Suppressor macrophage treated with lipopolysaccharide for 1 hour (primary cell): ENCODE measurements around the gene MEIOB.
"Not testable (repeated sequence)": the region's sequence is repeated elsewhere in the genome, so short reads cannot be mapped to it uniquely, and the experiment has no call there.

Experiments used
- DNase-seq, 3 donors: peaks; one replicate each; pipeline ENCODE4 v3.0.0-alpha.2; 2020 to 2022

The MEIOB gene, protein sequence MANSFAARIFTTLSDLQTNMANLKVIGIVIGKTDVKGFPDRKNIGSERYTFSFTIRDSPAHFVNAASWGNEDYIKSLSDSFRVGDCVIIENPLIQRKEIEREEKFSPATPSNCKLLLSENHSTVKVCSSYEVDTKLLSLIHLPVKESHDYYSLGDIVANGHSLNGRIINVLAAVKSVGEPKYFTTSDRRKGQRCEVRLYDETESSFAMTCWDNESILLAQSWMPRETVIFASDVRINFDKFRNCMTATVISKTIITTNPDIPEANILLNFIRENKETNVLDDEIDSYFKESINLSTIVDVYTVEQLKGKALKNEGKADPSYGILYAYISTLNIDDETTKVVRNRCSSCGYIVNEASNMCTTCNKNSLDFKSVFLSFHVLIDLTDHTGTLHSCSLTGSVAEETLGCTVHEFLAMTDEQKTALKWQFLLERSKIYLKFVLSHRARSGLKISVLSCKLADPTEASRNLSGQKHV

GRCh38 chr16:1871974-1872635 lies at the start of gene MEIOB:
Gene MEIOB, minus strand, starts transcription at chr16:1872164. Its CDS starts 3,989 bp downstream, at chr16:1868175.
- peak; percentile 74 to 85 (median 78) for DNase-seq

GRCh38 chr16:1920727-1921171 lies 48.8 kb upstream of the MEIOB start:
- peak in 2 of 3 donors; percentile 42 to 49 for DNase-seq

GRCh38 chr16:1920122-1920521 lies 48.2 kb upstream of the MEIOB start:
- not testable (repeated sequence) for DNase-seq

GRCh38 chr16:1919327-1919998 lies 47.5 kb upstream of the MEIOB start:
- no peak for DNase-seq

DNA sequence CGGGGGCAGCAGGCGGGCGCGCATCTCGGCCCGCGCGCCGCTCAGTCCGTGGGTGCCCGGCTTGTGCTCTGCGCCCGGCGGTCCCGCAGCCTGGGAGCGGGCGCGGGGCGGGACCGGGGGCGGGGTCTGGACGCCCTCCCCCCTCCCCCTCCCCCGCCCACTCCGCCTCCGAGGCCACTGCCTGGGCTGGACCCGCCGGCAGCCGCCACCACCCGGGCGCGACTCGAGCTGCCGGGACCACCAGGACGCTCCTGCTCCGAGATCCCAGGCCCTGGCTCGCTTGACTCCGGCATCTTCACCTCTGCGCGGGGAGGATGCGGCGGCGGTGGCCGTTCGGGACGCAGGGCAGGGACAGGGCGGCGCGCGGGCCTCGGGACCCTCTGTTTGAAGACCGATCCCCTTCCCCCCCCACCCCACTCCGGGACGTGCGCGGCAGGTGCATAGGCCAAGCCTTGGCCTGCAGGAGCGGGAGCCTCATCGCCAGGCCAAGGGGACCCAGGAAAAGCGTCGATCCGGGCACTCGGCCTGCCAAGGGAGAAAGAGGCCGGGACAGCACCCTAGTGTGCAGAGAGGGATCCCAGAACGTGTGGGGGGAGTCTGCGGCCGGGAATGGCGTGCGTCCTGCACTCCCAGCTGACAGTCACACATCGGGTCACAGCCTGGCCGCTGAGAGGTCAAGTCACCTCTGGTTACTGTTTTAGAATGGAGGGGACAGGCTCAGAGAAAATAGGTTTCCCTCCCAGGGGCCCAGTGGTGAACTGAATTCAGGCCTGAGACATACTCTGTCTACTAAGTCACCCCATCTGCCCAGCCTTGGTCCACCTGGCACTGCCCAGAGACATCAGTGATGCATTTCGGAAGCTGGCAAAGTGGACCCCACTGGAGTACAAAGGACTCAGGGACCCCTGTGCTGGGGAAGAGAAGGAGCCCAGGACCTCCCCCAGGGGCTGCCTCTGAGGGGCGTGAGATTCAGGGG lies 46.7 kb upstream of the MEIOB start, which contains the start of gene HS3ST6:
Gene HS3ST6, minus strand, starts transcription at position 65 of the 976 bp plus-strand sequence. CDS start 92 bp downstream, outside the sequence.
- no peak for DNase-seq

DNA sequence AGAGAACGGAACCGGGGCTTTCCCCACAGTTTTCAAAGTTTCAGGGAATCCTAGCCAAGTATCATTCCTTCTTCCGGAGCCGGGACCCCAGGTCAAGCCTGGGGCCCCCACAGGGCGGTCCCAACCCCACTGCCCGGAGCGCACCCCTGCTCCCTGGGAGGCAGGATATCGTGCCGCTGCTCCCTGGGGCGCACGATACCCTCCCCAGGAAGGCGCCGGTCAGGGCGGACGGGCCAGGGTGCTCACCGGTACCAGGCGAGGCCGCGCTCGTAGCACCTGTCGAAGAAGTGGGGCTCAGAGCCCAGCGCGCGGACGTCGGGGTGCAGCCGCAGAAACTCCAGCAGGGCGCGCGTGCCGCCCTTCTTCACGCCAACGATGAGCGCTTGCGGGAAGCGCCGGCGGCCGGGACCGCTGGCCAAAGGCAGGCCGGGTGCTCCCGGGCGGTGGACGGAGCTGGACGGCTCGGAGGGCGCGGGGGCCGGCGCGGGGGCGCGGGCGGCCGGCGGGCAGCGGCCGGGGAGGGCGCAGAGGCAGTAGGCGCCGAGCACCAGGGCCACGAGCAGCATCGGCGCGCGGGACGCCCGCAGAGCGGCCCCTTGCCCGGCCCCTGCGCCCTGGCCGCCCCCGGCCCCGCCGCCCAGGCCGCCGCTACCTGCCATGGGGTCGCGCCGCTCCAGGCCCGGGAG lies 45.8 kb upstream of the MEIOB start:
- DNase-seq, result no peak

DNA sequence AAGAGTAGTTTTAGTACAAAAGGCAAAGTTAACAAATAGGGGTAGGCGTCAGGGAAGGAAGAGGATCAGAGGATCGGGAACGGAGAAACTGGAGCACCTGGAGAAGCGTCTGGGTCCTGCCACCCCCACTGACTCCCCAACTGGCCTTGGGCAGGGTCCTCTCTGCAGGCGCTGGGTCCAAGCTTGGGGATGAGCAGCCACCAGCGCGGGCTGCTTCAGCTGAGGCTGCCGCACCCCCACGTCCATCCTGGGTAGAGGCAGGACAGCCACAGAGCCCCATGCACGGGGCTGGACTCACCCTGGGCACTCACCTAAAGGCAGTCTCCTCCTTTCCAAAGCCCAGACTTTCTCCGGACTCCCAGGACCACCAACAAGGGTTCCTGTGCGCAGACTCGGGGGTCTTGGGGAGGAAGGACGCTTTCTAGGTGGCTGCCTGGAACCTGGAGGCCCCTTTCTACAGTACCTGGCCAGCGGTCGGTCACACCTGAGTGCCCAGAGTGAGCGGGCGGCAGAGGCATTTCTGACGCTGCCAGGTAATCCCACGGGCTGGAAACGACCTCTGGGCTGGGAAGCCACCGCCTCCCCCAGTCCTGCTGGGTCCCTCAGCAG lies 45.2 kb upstream of the MEIOB start:
- DNase-seq, result no peak

DNA sequence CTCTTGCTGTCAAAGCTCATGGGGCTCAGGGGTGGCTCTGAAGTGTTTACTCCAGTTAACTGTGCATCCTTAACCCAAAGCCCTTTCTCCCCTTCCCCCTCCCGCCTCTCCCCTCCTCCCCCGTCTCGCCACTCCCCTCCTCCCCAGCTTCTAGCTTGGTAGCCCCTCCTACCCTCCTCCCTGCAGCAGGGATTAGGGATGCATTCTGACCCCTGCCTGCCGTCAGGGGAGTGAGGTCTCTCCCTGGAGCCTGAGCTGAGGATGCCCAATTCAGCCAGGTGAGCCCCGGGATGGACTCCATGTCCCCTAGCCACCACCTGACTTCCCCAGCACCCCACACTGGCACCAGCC lies 44.7 kb upstream of the MEIOB start:
- no peak for DNase-seq

DNA sequence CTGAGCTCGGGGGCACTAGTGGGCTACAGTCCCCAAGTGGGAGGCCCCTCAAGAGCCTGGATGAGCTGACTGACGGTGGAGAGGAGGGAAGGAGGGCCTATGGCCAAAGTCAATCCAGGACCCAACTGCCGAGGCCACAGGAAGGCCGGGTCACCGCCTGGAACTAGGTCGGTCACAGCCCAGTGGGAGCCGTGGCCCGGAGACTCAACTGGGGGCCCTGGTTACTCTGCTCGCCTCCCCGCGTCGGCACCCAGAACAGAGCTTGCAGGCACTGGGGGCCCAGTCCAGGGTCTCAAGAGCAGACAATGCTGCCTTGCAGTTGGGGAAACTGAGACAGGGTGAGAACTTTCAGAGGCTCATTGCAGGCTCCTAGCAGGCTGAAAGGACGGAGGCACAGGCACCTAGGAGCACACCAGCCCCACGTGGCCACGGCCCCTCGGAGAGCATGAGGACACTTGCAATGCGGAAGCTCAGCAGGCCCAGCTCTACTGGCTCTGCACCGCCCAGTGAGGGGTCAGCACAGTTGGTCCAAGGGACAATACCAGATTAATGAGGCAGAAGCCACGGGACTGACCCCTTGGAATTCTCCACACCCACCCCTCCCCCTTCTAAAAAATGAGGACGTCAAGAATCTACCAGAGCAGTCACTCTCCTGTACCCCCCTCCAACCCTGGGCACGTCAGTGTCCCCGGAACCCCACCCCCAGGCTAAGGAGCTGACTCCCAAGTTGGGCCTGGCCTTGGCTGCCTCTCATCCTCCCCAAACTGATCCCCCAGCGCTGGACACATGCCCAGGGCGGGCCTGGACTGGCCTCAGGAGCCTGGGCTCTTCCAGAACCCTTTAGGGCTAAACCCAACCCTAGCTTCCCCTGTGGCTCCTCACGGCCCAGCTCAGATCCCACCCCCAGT lies 44.0 kb upstream of the MEIOB start:
- DNase-seq, result no peak

GRCh38 chr16:1914988-1915387 lies 43.0 kb upstream of the MEIOB start:
- DNase-seq, result no peak

- DNase-seq, result no peak
Measured at GRCh38 chr16:1914084-1914608, 42.2 kb upstream of the MEIOB start.

- DNase-seq, result no peak
Measured at GRCh38 chr16:1913327-1914083, 41.5 kb upstream of the MEIOB start.

DNA sequence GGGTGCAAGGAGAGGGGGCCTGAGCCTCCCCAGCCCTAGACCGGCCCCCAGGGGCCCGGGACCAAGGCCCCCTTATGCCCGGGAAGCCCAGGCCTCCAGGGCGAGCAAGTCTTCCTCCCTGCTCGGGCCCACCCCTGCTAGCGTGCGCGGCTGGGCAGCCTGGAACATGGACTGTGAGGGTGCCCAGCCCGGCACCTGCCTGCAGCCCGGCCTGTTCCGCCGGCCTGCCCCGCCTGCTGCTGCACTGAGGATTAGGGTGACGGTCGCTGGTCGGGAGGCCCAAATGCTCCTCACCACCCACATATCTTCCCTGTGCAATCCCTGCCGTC lies 40.2 kb upstream of the MEIOB start:
- DNase-seq, result no peak

DNA sequence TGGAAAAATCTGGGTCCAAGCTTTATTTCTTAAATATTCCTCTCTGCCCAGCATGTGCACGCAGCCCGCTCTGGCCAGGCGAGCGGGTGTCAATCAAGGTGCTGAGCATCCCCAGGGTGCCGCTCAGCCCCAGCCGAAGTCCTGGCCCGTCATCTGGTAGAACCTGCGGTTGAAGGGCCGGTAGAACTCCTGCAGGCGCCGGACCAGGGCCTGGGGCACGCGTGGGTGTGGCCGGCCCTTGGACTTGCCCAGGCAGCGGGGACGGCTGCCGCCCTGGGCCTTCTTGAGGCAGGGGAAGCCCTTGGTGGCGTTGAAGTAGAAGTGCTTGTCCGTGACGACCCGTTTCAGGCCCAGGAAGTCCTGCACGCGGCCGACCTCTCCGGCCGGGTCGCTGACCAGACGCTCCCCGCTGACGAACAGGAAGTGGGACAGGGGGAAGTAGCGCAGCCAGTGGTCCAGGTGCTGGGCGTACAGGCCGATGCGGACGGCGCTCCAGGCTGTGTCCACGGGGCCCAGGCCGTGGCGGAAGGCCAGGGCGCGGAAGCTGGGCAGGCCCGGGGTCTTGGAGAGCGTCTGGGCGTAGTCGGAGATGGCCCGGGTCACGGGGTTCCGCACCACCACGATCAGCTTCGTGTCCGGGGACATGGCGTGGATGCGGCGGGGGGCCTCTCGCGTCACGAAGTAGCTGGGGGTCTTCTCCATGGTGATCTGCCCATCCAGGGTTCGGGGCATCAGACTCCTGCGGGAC lies 39.7 kb upstream of the MEIOB start:
- DNase-seq, result no peak

DNA sequence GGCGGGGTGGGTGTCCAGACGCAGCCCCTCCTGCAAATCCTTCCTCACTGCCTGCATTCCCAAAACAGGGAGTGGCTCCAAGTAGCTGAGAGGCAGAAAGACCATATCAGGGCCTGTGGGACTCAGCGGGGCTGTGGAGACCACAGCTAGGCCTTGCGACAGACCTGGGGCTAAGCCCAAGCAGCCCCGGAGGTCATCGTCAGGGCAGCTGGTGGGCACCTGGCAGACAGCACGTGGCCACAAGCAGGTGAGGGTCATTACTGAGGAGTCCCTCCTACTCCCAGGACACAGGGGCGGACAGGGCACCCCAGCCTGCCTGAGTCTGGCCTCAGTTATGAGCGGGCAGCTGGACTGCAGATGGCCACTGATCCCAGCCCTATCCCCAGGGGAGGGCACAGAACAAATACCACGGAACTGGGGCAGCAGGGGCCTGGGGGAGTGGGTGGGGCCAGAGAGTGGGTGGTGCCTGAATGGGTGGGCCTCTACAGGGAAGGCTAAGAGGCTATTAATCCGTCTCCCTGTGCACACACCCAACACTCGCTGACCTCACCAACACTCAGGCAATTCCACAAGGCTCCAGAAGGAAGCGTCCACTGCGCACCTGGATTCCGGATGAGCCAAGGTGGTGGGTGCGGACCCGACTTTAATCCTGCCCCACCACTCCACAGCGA lies 37.7 kb upstream of the MEIOB start:
- DNase-seq, result no peak

DNA sequence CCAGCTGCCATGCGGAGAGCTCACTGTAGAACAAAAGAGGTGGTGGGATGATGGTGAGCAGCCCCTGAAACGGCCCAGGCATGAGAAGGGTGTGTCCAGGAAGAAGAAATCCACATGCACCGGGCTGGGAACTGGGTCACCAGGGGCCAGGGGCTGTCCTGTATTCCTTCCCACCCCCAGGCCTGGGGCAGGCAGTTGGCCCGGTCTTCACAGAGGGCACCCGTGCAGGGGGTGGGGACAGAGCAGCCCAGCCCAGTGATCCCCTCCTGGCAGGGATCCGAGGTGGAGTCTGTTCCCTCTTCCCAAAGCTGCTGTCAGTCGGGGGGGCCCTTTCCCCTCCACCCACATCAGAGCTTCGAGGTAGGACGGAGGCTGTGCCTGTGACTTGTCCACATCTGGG lies 37.0 kb upstream of the MEIOB start:
- DNase-seq, result no peak

DNA sequence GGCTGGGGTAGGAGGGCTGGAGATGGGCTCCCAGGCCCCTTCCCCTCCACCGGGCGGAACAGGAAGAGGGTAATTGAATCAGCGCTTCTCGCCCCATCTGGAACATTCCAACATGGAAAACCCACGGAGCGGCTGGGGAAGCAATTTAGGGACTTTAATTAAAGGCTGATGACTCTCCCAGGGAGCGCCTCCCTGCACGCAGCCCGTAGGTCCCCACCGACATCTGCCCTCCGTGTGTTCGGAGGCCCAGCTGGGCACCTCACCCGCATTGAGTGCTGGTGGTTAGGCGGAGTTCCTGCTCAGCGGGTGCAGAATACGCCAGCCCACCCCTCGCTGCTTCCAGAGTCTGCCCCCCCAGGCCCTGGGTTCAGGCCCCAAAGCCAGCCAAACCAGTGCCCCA lies 36.2 kb upstream of the MEIOB start:
- no peak for DNase-seq
